Mucosa of descending colon (tissue), 3 donors: Measurements from ENCODE around the gene EFHC1. TPM values are rescaled to one million over a fixed set of nuclear protein-coding genes. Genes with fewer than 3 reads are reported as not detected.

ENCODE experiments used
- ATAC-seq: fragments of 200-7000 bp; cut with Tn5 transposase; one replicate; pipeline ENCODE4 v1.9.1; 2020; ENCODE audit warnings: mild to moderate bottlenecking, moderate library complexity
- DNase-seq, 3 donors: peaks; one replicate each; pipeline ENCODE4 v3.0.0-alpha.2; 2020
- H3K36me3 ChIP-seq: fragments of 200-600 bp; one replicate; pipeline ENCODE4 v1.8.0; 2021; ENCODE audit warnings: low read depth, mild to moderate bottlenecking
- H3K4me1 ChIP-seq: fragments of 200-600 bp; one replicate; pipeline ENCODE4 v1.8.0; 2021; ENCODE audit warnings: low read depth, mild to moderate bottlenecking
- H3K4me3 ChIP-seq: fragments of 200-600 bp; one replicate; pipeline ENCODE4 v1.8.0; 2021; ENCODE audit warnings: mild to moderate bottlenecking
- H3K9me3 ChIP-seq: fragments of 200-600 bp; one replicate; pipeline ENCODE4 v1.8.0; 2021; ENCODE audit warnings: mild to moderate bottlenecking
- CTCF ChIP-seq: fragments of 200-600 bp; IDR thresholded peaks from one replicate; pipeline ENCODE4 v1.8.0; 2022; ENCODE audit warnings: antibody characterized with exemption, mild to moderate bottlenecking
- intact Hi-C, 2 donors: fragments of 100-400 bp; cut with DNase I in 1 of 2; cut with micrococcal nuclease in 1 of 2; formaldehyde crosslinking; loops; one replicate each; pipeline versions ENCODE4 v1.11.0 to v1.11.1; 2022; cut with DNase I, micrococcal nuclease
- total RNA-seq, 3 donors: library from RNA; stranded (reverse); fragmentation: NEBNext Ultra II Directional in 2 of 3; extraction: Animal tissue kit (Norgen Biotek cat#: 25700) in 2 of 3; gene quantifications; one replicate each; pipeline versions ENCODE4 v1.2.1 to v1.2.4, GENCODE V29; 2021 to 2023
- donor health status: DM: no; HTN: no; CAD: no; lungs with moderate emphysema.
- donor health status: DM: no; HTN: no; CAD: no.
- donor health status: DM: no; HTN: yes; CAD: no.

EFHC1 gene
- total RNA-seq, 3 donors from 2014 or later, result 10.8 to 22.2 (median 20.5) TPM

DNA sequence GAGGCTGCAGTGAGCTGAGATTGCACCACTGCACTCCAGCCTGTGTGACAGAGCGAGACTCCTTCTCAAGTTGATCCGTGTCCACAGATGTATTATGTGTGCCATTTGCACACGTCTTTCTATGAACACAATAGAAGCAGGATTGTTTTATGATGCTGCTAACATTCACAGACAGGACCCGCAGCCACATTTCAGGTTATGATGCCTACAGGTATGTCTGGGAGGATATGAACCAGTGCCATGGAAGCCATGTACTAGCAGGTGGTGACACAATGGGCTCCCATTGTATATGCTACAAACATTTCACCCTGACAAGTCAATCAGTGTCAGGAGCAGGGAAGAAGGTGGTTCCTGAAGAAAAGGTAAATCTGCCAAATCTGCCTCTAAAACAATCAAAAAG lies 152.4 kb downstream of the EFHC1 start:
- no peak overlapping the region for H3K4me3 ChIP-seq
- peaks cover 13% of the 10 kb centered on the region for H3K4me1 ChIP-seq
- ATAC-seq (no peak), DNase-seq (no peak)
- no peaks in the 10 kb centered on the region for H3K36me3 ChIP-seq
- no peak for TF ChIP-seq CTCF
- intact Hi-C loops, result loop anchor here (5.0 to 10.0 kb wide), 2 partner anchors 60 to 158 kb away; no protein-coding TSS in a partner anchor
- H3K9me3 ChIP-seq, result no peaks in the 10 kb centered on the region

GRCh38 chr6:52573295-52573694 lies 153.2 kb downstream of the EFHC1 start:
- H3K4me1 ChIP-seq, result peaks cover 20% of the 10 kb centered on the region
- TF ChIP-seq CTCF, result no peak
- no peaks in the 10 kb centered on the region for H3K9me3 ChIP-seq
- intact Hi-C loops, result loop anchor here (5.0 to 10.0 kb wide), 2 partner anchors 61 to 158 kb away; no protein-coding TSS in a partner anchor
- no peak for ATAC-seq
- H3K4me3 ChIP-seq, result no peak overlapping the region
- no peaks in the 10 kb centered on the region for H3K36me3 ChIP-seq
- no peak for DNase-seq

Other genes with a start within 250 kb of the EFHC1 start
- not detected for gene IL17A, start 234.0 kb upstream of the EFHC1 start, total RNA-seq
- gene IL17F, start 175.8 kb upstream of the EFHC1 start, total RNA-seq, result not detected
- gene MCM3, start 135.6 kb upstream of the EFHC1 start, total RNA-seq, result 10 to 100 TPM; 32.1 to 43.6 (median 36.7) TPM
- 100 to 1,000 TPM in 1 of 3 donors, 10 to 100 TPM in 2; 70.6 to 184 (median 81.4) TPM for gene PAQR8, start 58.2 kb upstream of the EFHC1 start, total RNA-seq
- gene TRAM2, start 156.7 kb downstream of the EFHC1 start, total RNA-seq, result 10 to 100 TPM; 20.3 to 25.0 (median 24.1) TPM